Forelimb muscle (tissue), 1 donor: Measurements from ENCODE around the gene DCLRE1B. TPM values are rescaled to one million over a fixed set of nuclear protein-coding genes. Genes with fewer than 3 reads are reported as not detected.

Experiments used
- DNase-seq: peaks from one replicate; pipeline ENCODE4 v3.0.0-alpha.2; 2013; ENCODE audit warnings: low read depth
- polyA plus RNA-seq: library from polyadenylated mRNA; unstranded; fragments of 120-200 nt; gene quantifications from one replicate; pipeline ENCODE4 v1.2.1, GENCODE V29; 2013; ENCODE audit not compliant: insufficient read length

DCLRE1B gene
- polyA plus RNA-seq, 1 donor: 5.6 TPM

DNA sequence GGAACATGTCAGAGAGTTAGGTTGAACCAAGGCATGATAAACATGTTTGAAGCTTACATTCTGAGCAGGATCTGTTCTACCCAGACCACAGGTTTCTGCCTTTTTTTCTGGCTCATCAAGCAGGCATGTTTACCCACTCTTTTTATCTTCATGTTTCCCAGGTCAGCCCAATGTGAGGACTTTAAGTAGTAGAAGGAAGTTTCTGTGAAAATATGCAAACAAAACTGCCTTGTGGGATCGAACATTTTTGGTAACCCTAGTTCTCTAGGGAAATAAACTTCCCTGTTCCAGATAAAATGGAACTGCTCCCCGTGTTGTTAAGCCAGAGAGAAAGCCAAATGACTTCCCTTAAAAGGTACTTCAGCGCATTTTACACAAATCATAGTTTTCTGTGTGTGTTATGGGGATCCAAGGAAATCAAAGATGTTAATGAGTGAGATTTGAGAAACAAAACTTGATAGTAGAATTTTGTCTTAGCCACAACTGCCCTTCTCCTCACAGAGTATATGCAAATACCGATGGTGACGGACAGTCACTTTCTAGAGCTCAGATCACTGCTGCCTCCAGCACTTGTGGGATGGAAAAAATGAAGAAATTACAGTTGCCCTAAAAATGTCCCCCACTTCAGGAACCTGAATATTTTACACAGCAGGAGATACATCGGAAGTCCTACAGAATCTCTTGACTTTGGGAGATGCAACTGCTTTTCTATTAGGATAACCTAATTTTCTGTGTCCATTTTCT lies 23.2 kb downstream of the DCLRE1B start:
- DNase-seq: no peak

DNA sequence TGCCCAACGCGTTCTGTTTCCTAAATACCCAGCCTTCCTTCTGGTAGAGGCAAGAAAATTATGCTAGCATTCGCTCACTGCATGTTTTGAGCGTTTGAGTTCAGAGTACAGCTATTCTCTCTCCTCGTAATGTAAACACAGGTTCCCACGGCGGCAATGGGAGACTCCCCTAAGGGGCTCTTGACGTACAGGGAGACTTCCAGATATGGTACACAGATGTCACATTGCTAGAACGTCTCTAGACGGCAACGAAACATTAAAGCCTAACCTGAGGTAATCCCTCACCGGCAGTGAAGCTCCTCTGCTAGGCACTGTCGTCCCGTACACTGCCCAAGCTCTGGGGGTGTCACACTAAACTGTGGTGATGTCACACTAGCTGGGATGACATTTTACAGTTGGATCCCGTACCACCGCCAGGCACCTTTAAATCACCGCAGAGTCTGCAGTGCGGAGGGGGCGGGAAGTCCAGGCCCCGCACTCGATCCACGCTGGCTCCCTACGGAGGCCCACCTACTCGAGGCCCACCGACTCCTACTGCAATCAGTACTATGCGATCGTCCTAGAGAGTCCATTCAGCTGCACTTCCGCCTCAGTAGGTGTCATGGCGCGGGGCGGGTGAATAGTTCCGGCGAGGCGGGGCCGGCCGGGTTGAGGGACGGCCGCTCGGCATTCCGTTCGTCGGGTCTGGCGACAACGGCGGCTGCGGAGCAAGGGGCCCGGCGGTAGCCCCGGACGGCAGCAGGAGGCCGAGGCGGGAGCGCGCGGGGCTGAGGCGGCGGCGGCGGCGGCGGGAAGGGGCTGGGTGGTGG lies 24.0 kb downstream of the DCLRE1B start, which contains the start of gene HIPK1:
HIPK1 (plus strand) TSS at position 384 of the 809 bp plus-strand sequence.
- peak; percentile 76 for DNase-seq

DNA sequence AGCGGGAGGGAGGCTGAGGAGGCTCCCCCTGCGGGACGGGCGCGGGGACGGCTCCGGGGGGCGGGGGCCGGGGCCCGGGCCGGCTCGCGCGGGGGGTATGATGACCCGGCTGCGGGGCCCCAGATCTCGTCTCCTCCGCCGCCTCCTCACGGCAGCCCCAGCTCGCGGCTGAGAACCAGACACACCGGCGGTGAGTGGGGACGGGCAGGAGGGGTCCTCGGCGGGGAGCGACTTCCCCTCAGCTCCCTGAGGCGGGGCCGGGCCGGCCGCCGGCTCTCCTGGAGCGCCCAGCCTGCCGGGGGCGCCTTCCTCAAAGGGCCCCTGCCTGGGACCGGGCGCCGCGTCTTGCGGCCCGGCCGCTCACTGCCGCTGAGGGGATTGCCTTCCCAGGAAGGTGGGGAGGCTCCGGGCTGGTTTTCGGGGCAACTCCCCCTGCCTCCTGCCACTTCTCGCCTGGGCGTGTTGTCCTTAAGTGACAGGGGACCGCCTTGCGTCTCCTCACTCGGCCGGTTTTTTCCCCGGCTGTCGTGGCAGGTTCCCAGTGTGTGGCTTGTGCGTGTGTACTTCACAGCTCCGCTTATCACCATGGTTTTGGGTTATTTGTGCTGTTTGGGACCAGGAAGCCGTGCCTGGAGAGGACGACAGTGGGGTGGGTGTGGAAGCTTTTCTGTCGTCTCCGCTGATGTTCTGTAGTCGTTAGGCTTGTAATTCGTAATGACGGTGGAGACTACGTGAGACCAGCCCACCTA lies 24.8 kb downstream of the DCLRE1B start:
- no peak for DNase-seq

- DNase-seq: no peak
These were observed 25.5 kb downstream of the DCLRE1B start for GRCh38 chr1:113930499-113931161.

DNA sequence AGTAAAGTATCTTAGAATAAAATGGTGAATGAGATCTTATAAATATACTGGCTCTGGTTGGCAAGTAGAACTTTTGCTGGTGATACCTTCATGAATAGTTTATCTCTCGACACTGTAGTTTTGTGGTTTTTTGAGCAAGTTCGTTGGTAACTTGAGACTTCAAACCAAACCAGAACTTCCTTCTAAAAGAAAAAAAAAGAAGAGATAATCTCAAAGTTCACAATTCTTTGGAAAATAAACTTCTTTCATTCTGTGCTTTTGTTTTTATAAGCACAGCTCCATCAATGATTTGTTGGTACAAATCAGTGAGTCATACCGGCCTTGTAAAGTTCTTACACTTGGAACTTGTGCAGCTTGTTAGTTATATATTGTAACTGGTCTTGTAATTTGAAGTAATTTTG lies 26.3 kb downstream of the DCLRE1B start:
- no peak for DNase-seq

DNA sequence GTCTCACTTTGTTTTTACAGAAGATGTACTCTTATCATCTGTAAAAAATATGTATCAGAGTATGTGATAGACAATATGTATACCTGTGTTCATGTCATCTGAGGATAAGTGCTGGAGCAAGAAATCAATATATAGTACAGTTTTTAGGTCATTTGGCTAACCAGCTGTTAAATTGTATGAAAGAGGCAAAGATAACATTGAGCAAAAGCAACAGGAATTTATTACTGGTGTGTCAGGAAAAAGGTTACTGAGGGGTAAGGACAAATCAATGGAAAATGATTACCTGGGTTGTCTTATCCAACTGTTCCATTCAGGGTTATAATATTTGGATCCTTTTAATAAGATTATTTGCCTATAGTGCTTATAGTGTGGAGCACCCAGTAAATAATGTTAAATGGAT lies 28.9 kb downstream of the DCLRE1B start:
- no peak for DNase-seq

GRCh38 chr1:113934511-113935055 lies 29.5 kb downstream of the DCLRE1B start:
- DNase-seq: no peak

DNA sequence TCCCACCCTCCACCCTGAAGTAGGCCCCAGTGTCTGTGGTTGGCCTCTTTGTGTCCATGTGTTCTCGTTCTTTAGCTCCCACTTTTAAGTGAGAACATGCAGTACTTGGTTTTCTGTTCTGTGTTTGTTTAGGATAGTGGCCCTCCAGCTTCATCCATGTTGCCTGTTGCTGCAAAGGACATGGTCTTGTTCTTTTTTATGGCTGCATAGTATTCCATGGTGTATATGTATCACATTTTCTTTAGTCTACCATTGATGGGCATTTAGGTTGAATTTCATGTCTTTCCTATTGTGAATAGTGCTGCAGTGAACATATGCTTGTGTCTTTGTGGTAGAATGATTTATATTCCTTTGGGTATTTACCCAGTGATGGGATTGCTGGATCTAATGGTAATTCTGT lies 30.1 kb downstream of the DCLRE1B start:
- no peak for DNase-seq

DNA sequence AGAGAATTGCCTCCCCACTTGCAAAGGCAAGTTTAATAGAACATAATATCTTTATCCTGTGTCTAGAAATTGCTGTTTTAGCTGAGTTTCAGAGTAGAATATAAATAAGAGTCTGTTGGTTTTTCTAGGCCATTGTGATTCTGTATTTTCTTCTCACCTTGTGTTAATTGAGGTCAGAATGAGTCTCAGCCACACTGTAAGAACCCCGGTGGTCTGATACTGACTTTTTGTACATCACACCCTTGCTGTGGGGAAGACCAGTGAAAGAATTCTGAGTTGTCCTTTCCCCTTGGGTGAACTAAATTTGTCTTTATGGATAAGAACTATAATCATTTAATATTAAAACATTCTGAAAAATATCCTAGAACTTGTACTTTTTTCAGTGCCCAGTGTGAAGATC lies 30.8 kb downstream of the DCLRE1B start:
- no peak for DNase-seq

- no peak for DNase-seq
These were observed 32.0 kb downstream of the DCLRE1B start for GRCh38 chr1:113937146-113937545.

- DNase-seq: no peak
These were observed 33.1 kb downstream of the DCLRE1B start for GRCh38 chr1:113938192-113938591.

GRCh38 chr1:113940365-113941244 lies 35.5 kb downstream of the DCLRE1B start:
- DNase-seq: no peak

DNA sequence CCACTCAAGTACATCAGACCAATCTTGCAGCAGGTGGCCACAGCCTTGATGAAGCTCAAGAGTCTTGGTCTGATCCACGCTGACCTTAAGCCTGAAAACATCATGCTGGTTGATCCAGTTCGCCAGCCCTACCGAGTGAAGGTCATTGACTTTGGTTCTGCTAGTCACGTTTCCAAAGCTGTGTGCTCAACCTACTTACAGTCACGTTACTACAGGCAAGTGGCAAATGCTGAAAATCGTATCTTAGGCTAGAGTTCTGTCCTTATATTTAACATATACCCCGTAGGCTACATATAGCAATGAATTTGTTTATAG lies 36.1 kb downstream of the DCLRE1B start:
- DNase-seq: no peak

- no peak for DNase-seq
These were observed 37.4 kb downstream of the DCLRE1B start for GRCh38 chr1:113942527-113942926.

DNA sequence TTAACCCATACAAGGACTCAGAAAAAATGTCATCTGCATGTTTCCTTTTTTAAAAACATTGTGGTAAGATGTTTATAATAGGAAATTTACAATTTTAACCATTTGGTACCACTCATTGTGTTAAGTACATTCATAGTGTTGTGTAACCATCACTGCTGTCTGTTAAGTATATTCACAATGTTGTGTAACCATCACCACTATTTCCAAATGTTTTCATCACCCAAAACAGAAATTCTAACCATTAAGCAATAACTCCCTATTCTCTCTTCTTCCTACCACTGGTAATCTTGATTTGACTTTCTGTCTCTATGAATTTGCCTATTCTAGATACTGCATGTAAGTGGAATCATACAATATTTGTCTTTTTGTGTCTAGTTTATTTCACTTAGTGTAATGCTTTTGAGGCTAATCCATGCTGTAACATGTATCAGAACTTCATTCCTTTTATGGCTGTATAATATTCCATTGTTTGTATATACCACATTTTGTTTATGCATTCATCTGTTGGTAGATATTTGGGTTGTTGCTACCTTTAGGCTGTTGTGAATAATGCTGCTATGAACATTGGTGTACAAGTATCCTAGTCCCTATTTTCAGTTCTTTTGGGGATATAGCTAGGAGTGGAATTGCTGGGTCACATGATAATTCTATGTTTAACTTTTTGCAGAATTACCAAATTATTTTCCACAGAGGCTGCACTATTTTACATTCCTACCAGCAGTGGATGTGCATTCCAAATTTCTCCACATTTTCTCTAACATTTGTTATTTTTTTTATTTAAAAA lies 38.1 kb downstream of the DCLRE1B start:
- DNase-seq: no peak

- DNase-seq: no peak
These were observed 40.2 kb downstream of the DCLRE1B start for GRCh38 chr1:113945329-113945728.

DNA sequence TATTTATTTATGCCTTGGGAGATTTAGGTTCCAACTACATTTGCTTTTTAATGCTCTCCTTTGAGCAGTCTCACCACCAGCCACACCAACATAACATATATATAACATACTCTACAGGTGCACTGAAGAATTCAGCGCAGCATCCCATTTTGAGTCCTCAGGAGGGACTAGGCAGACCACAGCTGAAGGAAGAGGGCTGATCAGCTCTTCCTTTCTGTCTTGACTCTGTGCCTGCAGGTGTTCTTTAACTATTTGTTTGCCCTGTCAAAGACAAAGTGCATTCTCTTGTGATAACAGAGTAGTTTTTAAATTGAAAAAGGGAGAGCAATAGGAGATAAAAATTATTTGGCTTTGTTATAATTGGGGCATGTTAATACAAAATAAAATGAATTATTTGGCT lies 41.0 kb downstream of the DCLRE1B start:
- no peak for DNase-seq

DNA sequence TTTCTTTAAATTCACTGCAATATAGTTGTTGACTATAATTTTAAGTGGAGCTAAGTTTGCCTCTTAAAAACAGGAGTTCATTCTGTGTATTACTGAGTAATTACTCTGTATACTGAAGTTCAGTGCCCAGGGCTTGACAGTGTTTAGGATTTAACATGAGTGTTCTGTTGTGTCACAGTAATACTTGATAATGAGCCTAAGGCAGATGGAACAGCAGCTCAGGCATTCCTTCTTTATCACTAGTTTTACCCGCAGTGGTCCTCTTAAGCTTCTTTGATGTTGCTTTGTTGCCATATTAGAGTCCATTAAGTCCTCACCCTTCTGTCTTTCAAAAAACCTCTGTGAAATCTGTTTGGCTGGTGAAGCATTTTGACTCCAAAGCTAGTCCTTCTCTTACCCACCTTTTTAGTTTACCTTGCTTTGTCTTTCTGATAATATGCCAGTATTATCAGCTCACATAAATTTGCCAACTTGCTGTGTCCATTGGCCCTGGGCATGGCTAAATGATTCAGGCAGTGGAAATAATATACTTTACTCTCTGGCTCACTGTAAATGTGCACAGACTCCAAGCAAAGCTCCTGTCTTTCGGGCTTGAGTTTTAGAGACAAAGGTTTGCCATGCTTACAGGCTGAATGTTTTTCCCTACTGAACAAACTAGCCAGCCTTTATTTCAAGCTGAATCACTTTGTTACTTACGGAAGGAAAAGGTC lies 41.7 kb downstream of the DCLRE1B start:
- DNase-seq: no peak
